HG02970 (cell line): ENCODE data around the gene CLOCK.

ENCODE experiments used
- ATAC-seq: cut with Tn5 transposase; IDR thresholded peaks from one replicate; pipeline ENCODE4 v1.9.1; 2021; ENCODE audit warnings: mild to moderate bottlenecking, moderate library complexity, moderate number of reproducible peaks; ENCODE audit not compliant: unreplicated experiment, low FRiP score

Gene CLOCK

GRCh38 chr4:55543858-55544257 is 2.9 kb downstream of the CLOCK start:
- no peak for ATAC-seq

GRCh38 chr4:55540271-55540670 is 6.4 kb downstream of the CLOCK start:
- ATAC-seq = no peak

DNA sequence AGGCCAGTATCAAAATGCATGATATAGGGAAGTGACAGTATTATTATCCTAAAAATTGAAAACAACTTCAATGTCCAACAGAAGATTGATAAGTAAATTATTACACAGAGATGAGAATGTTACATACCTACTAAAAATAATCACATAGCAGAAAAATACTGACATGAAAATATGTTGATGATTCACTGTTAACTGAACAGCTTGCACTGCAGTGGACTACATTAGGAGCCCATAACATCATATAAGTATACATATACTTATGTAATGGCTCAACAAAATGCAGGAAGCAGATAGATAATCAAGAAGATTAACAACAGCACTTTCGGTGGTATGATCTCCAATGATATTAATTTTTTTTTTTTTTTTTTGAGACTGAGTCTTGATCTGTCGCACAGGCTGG is 7.1 kb downstream of the CLOCK start:
- ATAC-seq = no peak

- ATAC-seq = no peak
Measured at GRCh38 chr4:55538531-55538930, 8.2 kb downstream of the CLOCK start.

- no peak for ATAC-seq
Measured at GRCh38 chr4:55534306-55534705, 12.4 kb downstream of the CLOCK start.

DNA sequence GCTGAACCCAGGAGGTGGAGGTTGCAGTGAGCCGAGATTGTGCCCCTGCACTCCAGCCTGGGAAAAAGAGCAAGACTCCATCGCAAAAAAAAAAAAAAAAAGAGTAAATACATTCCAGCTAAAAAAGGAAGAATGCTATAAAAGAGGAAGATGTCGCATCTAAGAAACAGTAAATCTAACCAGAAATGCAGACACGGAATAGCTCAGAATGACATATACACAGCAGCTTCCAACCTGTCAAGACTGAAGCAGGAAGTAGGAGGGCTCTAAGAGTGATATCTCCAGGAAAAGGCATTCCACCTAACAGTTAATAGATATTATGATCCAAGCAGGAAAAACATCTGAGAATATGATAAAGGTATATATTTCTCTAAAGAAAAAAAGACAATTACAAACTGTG is 16.0 kb downstream of the CLOCK start:
- no peak for ATAC-seq

DNA sequence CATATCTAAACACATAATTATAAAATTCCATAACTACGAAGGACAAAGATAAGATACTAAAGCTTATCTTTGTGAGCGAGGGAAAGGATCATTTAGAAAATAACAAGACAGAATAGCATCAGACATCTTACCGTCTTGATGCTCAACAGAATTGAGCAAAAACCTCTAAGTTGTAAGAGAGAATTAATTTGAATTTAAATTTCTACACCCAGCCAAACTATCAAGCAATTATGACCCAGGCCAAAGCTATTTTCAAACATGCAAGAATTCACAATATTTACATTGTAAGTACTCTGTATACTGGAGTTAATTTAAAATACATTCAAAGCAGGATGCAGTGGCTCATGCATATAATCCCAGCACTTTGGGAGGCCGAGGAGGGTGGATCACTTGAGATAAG is 16.5 kb downstream of the CLOCK start:
- ATAC-seq = no peak

DNA sequence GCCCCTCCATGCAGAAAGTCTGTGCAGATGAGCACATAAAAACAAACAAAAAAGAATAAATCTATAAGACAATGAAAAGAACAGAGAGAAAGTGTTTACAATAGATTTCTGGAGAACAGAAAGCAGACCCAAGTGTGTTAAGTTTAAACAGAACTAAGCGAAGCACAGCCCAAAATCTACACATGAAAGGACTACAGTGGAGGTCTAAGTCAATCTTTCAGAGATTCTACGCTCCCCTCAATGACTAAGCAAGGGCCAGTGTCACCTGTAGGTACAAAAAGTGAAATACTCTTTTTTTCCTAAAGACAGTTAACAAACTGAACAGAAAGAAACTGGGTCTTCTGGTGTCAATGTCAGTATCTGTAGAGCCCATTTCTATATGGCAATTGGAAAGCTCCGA is 18.2 kb downstream of the CLOCK start:
- ATAC-seq = no peak

DNA sequence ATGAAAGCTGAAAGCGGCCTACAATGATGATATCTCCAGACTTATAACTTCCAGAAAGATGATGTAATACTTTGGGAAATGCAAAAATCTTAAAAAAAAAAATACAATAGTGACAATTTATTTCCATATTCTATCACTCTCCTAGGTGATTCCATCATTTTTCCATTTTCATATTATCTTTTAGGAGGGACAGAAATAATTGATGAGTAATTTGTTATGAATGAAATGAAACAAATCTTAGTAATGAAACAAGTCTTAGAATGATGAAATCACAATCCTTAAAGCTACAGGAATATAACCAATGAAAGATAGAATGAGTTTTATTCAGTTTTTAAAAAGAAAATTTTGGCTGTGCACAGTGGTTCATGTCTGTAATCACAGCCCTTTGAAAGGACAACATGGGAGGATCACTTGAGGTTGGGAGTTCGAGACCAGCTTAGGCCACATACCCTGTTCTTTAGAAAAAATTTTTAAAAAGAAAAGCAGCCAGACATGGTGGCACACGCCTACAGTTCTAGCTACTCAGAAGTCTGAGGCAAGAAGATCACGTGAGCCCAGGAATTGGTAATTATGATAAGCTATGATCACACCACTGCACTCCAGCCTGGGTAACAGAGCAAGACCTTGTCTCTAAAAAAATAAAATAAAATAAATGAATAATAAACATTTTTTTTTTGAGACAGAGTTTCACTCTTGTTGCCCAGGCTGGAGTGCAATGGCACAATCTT is 21.7 kb downstream of the CLOCK start:
- ATAC-seq = no peak

- ATAC-seq = no peak
Measured at GRCh38 chr4:55518442-55518841, 28.3 kb downstream of the CLOCK start.

- no peak for ATAC-seq
Measured at GRCh38 chr4:55517526-55518229, 29.0 kb downstream of the CLOCK start.

DNA sequence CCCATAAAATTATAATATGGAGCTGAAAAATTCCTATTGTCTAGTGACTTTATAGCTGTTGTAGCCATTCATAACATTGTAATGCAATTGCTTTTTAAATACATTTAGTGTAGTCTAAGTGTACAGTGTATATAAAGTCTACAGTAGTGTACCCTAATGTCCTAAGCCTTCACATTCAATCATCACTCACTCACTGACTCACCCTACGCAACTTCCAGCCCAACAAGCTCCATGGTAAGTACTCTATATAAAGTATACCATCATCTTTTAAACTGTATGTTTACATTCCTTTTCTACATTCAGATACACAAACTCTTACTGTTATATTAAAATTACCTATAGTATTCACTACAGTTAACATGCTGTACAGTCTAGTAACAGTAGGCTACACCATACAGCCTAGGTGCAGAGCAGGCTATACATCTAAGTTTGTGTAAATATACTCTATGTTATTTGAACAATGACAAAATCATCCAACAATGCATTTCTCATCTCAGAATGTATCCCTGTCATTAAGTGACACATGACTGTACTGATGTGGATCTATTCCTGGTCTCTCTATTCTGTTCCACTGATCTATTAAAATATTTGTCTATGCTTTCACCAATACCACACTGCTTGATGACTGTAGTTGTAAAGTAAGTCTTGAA is 33.7 kb downstream of the CLOCK start:
- no peak for ATAC-seq

DNA sequence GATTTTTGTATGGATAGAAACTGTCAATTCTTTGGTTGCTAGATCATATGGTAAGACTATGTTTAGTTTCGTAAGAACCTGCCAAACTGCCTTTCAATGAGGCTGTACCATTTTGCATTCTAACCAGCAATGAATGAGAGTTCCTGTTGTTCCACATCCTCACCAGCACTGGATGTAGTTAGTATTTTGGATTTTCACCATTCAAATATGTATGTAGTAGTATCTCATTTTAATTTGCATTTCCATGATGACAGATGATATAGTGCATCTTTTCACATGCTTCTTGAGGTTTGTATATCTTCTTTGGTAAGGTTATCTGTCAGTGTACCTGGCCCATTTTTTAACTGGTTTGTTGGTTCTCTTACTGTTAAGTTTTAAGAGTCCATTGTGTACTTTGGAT is 34.6 kb downstream of the CLOCK start:
- no peak for ATAC-seq

GRCh38 chr4:55510685-55511084 is 36.0 kb downstream of the CLOCK start:
- ATAC-seq = no peak

GRCh38 chr4:55509266-55509665 is 37.4 kb downstream of the CLOCK start:
- ATAC-seq = no peak

DNA sequence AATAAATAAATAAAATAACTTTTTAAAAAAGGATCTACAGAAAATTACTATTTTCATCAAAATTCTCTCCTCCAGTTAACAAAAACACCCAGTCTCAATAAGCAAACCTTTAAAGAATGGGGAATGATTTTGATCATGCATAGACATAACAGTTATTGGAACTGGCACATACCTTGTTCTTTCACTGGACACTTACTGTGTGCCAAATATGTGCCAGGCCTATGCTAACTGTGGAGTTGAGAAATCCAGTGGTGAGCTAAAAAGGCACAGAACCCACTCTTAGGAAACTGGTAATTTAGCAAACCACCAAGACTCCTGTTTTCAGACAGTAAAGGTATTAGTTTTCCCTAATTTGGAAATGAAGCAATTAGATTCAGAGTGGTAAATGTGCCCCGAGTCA is 39.1 kb downstream of the CLOCK start:
- no peak for ATAC-seq

DNA sequence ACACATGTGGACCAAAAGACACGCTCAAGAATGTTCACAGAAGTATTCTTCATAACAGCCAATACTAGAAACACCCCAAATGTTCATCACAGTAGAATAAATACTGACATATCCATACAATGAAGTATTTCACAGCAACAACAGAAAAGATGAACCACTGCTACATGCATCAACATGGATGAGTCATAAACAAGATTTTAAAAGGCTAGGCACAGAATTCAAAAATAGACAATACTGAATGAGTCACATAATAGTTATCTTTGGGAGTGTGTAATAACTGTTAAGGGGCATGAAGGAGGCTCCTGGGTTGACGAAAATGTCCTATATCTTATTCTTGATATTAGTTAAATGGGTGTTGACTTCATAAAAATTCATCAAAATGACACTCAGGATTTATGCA is 43.5 kb downstream of the CLOCK start:
- no peak for ATAC-seq

- no peak for ATAC-seq
Measured at GRCh38 chr4:55500072-55500471, 46.6 kb downstream of the CLOCK start.

DNA sequence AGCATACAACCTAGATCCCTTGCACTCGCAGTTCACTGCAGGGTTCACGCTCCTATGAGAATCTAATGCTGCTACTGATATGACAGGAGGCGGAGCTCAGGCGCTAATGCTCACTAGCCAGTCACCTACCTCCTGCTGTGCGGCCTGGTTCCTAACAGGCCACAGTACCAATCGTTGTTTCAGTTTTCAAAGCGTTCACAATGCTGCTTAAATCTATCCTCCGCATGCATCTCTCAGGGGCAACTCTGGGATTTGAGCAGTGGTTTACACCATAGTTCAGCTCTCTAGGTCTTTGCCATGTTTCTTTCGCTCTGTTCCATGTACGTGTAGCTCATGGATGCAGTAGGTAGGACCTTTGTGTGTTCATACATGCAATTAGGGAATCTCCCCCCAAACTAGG is 47.2 kb downstream of the CLOCK start:
- no peak for ATAC-seq

GRCh38 chr4:55498051-55498450 is 48.7 kb downstream of the CLOCK start:
- no peak for ATAC-seq

DNA sequence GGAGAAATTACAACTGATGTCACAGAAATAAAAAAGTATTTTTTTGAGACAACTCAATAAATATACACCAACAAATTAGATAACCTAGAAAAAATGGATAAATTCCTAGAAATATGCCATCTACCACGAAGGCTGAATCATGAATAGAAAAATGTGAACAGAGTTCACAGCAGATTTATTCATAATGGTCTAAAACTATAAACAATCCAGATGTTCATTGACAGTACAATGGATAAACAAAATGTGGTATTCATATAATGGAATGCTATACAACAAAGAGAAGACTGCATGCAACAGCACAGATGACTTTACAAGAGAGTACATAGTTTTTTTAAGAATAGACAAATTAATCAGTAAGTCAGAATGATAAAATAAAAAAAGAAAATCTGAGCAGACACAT is 55.2 kb downstream of the CLOCK start:
- no peak for ATAC-seq

DNA sequence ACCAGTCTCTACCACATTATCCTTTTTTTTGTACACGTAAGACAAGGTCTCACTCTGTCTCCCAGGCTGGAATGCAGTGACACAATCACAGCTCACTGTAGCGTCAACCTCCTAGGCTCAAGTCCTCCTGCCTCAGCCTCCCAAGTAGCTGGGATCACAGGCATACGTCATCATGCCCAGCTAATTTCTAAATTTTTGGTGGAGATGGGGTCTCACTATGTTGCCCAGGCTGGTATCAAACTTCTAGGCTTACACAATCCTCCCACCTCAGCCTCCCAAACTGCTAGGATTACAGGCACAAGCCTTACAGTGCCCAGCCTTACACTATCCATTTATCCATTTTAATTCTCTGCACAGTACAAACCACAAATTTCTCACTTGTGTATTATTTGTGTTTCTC is 58.0 kb downstream of the CLOCK start:
- no peak for ATAC-seq
